ENCODE measurements around the gene DNAJB13.
A peak's percentile ranks its signal among the peaks of the same experiment; 100 is the strongest.
"Not testable (repeated sequence)": the region's sequence is repeated elsewhere in the genome, so short reads cannot be mapped to it uniquely, and the experiment has no call there.

Gene DNAJB13

GRCh38 chr11:73950869-73951710, at the start of gene DNAJB13:
Gene DNAJB13, plus strand, starts transcription at chr11:73951026. Its CDS starts 44 bp downstream, at chr11:73951070.
- DNase-seq = peak; percentile 53

GRCh38 chr11:73902303-73902702, 48.5 kb upstream of the DNAJB13 start:
- DNase-seq = no peak

DNA sequence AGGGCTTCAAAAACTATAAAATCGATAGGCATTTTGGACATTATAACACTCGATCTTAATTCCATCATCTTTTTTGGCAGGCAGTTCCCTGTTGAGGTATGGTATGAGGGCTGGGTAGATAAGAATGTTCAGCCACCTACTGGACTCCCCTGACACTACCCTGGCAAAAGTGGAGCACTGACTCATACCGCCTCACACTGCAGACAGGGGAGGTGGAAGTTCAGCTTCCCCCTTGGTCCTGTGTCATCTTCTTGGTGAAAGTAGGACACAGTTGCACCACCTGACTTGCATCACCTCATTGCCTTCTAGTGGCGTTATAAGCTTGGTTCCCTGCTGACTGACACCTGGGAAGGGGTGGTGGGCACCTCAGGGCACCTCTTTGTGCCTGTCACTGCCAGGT, 43.6 kb upstream of the DNAJB13 start:
- DNase-seq = peak; percentile 23

DNA sequence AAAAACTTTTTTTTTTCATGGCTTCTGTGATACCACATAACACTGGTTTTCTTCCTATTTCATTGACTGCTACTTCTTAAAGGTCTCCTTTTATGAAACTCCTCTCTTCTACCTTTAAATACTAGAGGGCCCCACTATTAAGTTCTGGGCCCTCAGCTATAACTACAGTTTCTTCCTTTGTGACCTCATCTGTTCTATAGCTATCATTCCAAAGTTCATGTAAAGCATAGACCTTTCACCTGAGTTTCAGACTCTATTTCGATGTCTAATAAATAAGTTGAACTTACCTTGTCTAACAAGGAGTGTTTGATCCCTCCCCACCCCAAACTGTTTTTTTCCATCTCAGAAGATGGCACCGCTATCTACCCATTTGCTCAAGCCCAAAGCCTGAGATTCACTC, 38.8 kb upstream of the DNAJB13 start:
- DNase-seq = no peak

DNA sequence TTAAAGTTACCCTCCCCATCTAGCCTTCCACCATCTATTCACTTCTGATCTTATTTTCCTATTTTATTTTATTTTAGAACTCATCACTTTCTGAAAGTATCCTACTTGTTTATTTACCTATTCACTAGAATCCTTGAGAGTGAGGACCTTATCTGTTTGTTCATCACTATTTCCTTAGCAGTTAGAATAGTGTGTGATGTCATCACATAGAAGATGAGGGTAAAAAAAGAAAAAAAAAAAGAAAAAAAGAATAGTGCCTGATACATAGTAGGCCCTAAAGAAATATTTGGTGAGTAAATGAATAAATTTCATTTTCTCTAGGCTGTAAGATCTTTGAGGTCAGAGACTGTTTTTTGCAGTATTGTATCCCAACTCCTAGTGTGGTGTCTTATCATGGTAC, 37.4 kb upstream of the DNAJB13 start:
- no peak for DNase-seq

DNA sequence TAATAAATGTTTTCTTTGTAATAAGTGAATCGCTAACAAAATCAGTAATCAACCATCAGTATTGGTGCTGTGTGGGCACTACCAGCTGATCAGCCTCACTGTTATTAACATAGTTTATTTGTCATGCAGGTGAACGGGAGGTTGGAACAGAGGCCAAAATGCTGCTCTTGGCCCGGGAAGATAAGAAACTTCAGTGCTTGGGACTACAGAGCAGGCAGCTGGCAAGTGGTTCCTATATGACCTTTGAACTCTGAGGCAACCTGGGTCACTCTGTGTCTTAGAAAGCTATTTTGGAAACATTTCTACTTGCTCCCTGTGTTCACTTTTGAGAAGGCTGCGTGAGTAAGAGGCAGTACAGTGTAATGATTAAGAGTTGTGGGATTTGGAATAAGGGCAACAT, 36.5 kb upstream of the DNAJB13 start:
- DNase-seq = no peak

DNA sequence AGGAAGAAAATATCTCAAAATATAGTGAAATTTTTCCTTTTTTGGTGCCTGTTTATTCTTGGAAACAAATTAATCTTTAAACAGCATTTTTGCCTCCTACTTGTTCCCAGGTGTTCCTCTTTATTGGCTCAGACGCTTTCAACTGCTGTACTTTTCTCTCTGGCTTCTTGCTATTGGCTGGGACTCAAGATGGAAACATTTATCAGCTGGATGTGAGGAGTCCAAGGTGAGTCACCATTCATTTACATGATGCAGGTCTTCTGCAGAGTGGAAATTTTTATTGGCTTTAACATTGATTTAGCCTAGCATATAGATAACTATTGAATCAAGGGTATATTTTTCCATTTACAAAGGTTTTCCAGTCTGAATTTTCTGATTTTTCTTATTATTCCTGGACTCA, 34.4 kb upstream of the DNAJB13 start:
- DNase-seq = no peak

GRCh38 chr11:73921180-73921579, 29.6 kb upstream of the DNAJB13 start:
- no peak for DNase-seq

GRCh38 chr11:73929388-73929787, 21.4 kb upstream of the DNAJB13 start:
- no peak for DNase-seq

GRCh38 chr11:73931039-73931645, 19.7 kb upstream of the DNAJB13 start:
- peak; percentile 24 for DNase-seq

- no peak for DNase-seq
Observed at GRCh38 chr11:73931951-73932350, 18.9 kb upstream of the DNAJB13 start.

DNA sequence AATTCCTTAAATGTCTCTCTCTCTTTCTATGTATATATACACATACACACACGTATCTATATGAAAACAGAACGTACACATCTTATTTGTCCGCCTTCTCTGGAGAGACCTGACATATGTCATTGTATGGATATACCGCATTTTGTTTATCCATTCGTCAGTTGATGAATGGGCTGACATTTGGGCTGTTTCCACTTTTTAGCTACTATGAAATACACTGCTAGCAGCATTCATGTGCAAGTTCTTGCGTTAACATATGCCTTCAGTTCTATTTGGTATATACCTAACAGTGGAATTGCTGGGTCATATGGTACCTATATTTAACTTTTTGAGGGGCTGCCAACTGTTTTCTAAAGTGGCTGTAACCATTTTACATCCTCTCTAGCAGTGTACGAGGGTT, 18.0 kb upstream of the DNAJB13 start:
- DNase-seq = no peak

DNA sequence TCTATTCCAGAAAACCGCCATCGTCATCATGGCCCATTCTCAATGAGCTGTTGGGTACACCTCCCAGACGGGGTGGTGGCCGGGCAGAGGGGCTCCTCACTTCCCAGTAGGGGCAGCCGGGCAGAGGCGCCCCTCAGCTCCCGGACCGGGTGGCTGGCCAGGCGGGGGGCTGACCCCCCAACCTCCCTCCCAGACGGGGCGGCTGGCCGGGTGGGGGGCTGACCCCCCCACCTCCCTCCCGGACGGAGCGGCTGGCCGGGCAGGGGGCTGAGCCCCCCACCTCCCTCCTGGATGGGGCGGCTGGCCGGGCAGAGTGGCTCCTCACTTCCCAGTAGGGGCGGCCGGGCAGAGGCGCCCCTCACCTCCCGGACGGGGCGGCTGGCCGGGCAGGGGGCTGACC, 14.8 kb upstream of the DNAJB13 start:
- DNase-seq = not testable (repeated sequence)

GRCh38 chr11:73939096-73939495, 11.7 kb upstream of the DNAJB13 start:
- no peak for DNase-seq

DNA sequence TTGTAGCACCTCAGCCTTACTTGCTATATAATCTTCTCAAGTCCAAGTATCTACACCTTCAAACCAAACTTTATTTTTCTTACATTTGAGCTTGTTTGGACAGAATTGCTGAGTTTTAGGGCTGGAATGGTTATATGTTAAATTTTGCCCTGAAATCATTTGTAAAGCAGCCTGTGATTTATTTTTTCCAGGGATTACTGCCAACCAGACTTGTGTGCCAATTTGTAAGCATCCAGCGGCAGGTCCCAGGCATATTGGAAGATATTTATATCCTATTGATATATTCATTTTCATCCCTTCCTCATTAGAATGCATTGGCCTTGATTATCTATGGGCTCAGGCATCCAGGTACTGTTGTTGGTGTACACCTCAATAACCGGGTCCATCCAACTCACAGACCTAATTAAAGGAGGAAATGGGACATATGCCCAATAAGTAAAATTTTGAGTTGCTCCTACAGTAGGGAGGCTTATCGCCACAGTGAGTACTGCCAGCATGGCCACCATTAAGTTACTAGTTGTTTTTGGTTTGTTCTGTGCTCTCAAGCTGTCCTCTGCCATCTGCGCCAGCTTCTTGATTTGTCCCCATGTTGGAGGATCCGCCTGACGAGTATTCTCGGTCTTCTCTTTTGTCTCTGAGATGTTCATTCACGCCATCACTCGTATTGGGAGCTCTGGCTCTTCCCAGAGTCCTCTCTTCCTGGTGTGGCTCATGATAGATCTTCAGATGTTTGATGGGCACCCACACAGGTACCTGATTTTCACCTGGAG, 9.8 kb upstream of the DNAJB13 start:
- DNase-seq = no peak

DNA sequence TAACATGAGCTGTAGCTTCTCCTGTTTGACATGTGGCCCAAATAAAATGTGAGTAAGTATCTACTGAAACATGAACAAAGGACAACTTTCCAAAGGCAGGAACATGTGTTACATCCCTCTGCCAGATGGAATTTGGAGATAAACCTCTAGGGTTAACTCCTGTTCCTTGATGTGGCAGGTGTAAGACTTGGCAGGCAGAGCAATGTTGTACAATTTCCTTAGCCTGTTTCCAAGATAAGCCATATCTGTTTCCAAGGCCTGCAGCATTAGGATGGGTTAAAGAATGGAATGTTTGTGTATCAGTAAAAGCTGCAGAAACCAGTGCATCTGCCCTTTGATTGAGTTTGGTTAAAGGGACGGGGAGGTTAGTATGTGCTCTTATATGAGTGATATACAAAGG, 8.8 kb upstream of the DNAJB13 start:
- DNase-seq = no peak

DNA sequence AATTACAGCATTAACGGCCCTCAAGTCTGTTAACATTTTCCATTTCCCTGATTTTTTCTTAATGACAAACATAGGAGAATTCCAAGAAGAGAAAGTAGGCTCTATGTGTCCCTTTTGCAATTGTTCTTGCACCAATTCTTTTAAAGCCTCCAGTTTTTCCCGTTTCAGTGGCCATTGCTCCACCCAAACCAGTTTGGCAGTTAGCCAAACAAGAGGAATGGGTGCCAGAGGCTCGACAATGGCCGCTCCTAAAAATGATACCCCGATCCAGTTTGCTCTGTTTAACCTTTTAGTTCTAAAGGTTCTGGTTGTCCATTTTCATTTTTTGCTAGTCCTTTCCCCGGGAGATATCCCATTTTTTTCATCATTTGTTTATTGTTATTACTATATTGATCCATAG, 6.7 kb upstream of the DNAJB13 start:
- DNase-seq = no peak

GRCh38 chr11:73944901-73945300, 5.9 kb upstream of the DNAJB13 start:
- DNase-seq = no peak

DNA sequence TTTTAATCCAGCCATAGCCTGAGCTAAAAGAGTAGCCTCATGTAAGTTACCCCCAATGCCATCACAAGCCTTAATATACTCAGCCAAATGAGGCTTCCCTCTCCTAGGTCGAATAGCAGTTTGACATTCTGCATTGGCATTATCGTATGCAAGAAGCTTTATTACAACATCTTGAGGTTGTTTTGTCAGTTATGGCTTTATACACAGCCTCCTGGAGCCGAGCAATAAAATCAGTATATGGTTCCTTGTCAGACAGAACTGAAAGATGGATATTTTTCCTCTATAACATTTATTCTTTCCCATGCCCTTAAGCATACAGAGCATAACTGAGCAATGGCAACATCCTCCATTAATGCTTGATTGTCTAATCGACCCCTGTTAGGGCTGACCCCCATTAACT, 5.4 kb upstream of the DNAJB13 start:
- no peak for DNase-seq

DNA sequence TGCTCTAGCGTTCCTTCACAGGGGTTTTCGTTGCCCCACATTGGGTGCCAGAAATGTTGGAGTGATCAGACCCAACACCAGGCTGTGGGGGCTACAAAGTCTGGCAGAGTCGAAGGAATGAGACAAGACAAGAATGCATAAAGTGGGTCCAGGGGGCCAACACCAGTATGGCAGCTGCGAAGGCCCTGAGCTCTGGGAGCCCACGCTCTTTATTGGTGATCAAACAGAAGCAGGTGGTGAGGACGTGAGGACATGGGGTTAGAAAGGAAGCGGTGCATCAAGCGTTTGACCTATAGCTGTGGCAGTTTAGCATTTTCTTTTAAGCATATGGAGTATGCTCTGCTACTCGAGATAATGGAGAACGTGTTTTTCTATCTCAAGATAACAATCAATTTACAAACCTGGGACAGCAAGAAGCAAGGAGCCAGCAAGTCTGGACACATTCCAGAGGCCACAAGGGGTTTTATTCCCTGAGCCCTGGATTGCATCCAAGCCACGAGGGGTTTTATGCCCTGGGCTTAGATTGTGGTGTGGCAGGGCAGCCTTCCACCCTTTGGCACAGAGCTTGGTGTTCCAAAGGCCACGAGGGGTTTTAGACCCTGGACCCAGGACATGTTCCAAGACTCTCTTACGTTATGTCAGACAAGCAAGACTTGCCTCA, 3.9 kb upstream of the DNAJB13 start:
- no peak for DNase-seq

- DNase-seq = no peak
Observed at GRCh38 chr11:73949246-73949645, 1.6 kb upstream of the DNAJB13 start.

GRCh38 chr11:73949912-73950311, 914 bp upstream of the DNAJB13 start:
- DNase-seq = no peak

DNA sequence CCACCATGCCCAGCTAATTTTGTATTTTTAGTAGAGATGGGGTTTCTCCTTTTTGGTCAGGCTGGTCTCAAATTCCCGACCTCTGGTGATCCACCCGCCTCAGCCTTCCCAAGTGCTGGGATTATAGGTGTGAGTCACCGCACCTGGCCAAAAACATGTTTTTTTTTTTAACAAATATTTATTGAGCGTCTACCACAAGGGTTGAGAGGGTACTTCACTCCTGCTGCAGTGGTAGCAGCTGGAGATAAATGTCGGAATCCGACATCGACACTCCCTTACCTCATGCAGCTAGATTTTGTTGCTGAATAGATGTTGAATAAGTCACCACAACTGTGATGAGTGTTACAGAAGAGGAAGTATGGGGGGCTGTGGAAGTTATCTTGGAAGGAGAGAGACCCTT, 971 bp downstream of the DNAJB13 start:
- DNase-seq = no peak

Data from femur (tissue), 1 donor.